B cell (primary cell): ENCODE data around the gene VCL. TPM values are rescaled to one million over a fixed set of nuclear protein-coding genes. Genes with fewer than 3 reads are reported as not detected.

ENCODE experiments used
- ATAC-seq: fragments of 200-7000 bp; cut with Tn5 transposase; one replicate; pipeline ENCODE4 v1.10.0; 2021; ENCODE audit warnings: low read depth, mild to moderate bottlenecking, moderate number of reproducible peaks, moderate library complexity
- CTCF ChIA-PET: fragments of 350-600 bp; sonication (Branson Sonifier 250); formaldehyde crosslinking; loops from one replicate; lab custom pipeline; 2021; ENCODE audit warnings: antibody characterized with exemption, inconsistent platforms; lab: Charles Lee
- POLR2A ChIA-PET: fragments of 350-600 bp; sonication (Branson Sonifier 250); formaldehyde crosslinking; loops from one replicate; lab custom pipeline; 2021; ENCODE audit warnings: antibody characterized with exemption; lab: Charles Lee
- DNase-seq: peaks from one replicate; pipeline ENCODE4 v3.0.0; 2013
- H2AFZ ChIP-seq: 2 replicates; pipeline ENCODE4 v1.6.1; 2012; ENCODE audit warnings: mild to moderate bottlenecking, low read depth, low read length; ENCODE audit not compliant: insufficient read depth, poor library complexity, severe bottlenecking
- H3K27ac ChIP-seq, 2 donors: 1 replicate in 1 of 2; 2 replicates in 1 of 2; pipeline ENCODE4 v1.5.1; 2012 to 2013; ENCODE audit warnings: low read length in 2 of 2, mild to moderate bottlenecking in 2 of 2, moderate library complexity in 1 of 2
- H3K27me3 ChIP-seq, 4 experiments: fragments of 200-600 bp in 1 of 4; sonication (generic) in 1 of 4; replicated peaks in 1 of 4; 1 replicate in 2 of 4; 2 replicates in 2 of 4; pipeline versions ENCODE4 v1.6.1 to v1.7.0; 2013 to 2016; ENCODE audit warnings: low read length in 3 of 4, mild to moderate bottlenecking in 2 of 4, mixed read lengths in 1 of 4, moderate library complexity in 1 of 4; ENCODE audit not compliant: insufficient read depth in 4 of 4, control insufficient read depth in 3 of 4; ENCODE audit errors: control extremely low read depth in 1 of 4
- H3K36me3 ChIP-seq, 2 experiments: replicated peaks in 1 of 2; 1 replicate in 1 of 2; 2 replicates in 1 of 2; pipeline versions ENCODE4 v1.6.1 to v1.7.1; 2013; ENCODE audit warnings: low read length in 1 of 2; ENCODE audit not compliant: insufficient read depth in 2 of 2, control insufficient read depth in 1 of 2; ENCODE audit errors: control extremely low read depth in 1 of 2, extremely low read depth in 1 of 2
- H3K4me1 ChIP-seq, 2 donors: fragments of 200-600 bp in 1 of 2; sonication (generic) in 1 of 2; 1 replicate in 1 of 2; 2 replicates in 1 of 2; pipeline versions ENCODE4 v1.5.1 to v1.6.1; 2013 to 2017; ENCODE audit warnings: low read length in 2 of 2; ENCODE audit not compliant: control insufficient read depth in 2 of 2, insufficient read depth in 2 of 2
- H3K4me2 ChIP-seq: replicated peaks from 2 replicates; pipeline ENCODE3; 2012; ENCODE audit warnings: mild to moderate bottlenecking, low read depth, low read length; ENCODE audit not compliant: poor library complexity, severe bottlenecking
- H3K4me3 ChIP-seq, 5 experiments: fragments of 200-600 bp in 1 of 5; sonication (generic) in 1 of 5; 1 replicate in 3 of 5; 2 replicates in 2 of 5; pipeline versions ENCODE4 v1.5.1 to v1.7.0; 2011 to 2016; ENCODE audit warnings: low read length in 4 of 5, mild to moderate bottlenecking in 4 of 5, low read depth in 2 of 5, control low read depth in 1 of 5, moderate library complexity in 1 of 5; ENCODE audit not compliant: insufficient read depth in 1 of 5; ENCODE audit errors: control extremely low read depth in 1 of 5, extremely low read depth in 1 of 5
- H3K79me2 ChIP-seq: fragments of 200-600 bp; sonication (generic); one replicate; pipeline ENCODE4 v1.6.0; 2016; ENCODE audit warnings: low read length; ENCODE audit not compliant: control insufficient read depth, insufficient read depth
- H3K9ac ChIP-seq: fragments of 200-600 bp; sonication (generic); 2 replicates; pipeline ENCODE4 v1.6.1; 2017; ENCODE audit warnings: mild to moderate bottlenecking, low read length, moderate library complexity
- H3K9me3 ChIP-seq, 3 donors: one replicate each; pipeline versions ENCODE4 v1.6.1 to v1.7.1; 2013; ENCODE audit warnings: low read length in 2 of 3; ENCODE audit not compliant: control insufficient read depth in 2 of 3, insufficient read depth in 1 of 3; ENCODE audit errors: control extremely low read depth in 1 of 3
- H4K20me1 ChIP-seq: 2 replicates; pipeline ENCODE4 v1.6.0; 2012; ENCODE audit warnings: mild to moderate bottlenecking, low read length; ENCODE audit not compliant: insufficient read depth, control insufficient read depth, poor library complexity, severe bottlenecking
- H3K27ac Mint-ChIP-seq: one replicate; pipeline ENCODE4 v1.8.0; 2021; ENCODE audit warnings: mixed read lengths
- H3K27me3 Mint-ChIP-seq: one replicate; pipeline ENCODE4 v1.8.0; 2021; ENCODE audit warnings: mixed read lengths
- H3K4me1 Mint-ChIP-seq: one replicate; pipeline ENCODE4 v1.8.0; 2021; ENCODE audit warnings: mixed read lengths
- H3K4me3 Mint-ChIP-seq: one replicate; pipeline ENCODE4 v1.8.0; 2021; ENCODE audit warnings: mixed read lengths
- H3K9me3 Mint-ChIP-seq: one replicate; pipeline ENCODE4 v1.8.0; 2022; ENCODE audit warnings: mixed read lengths; ENCODE audit not compliant: insufficient read depth
- EZH2 ChIP-seq: IDR thresholded peaks from 2 replicates; pipeline ENCODE4 v1.6.1; 2012; ENCODE audit warnings: borderline replicate concordance, low read depth, mild to moderate bottlenecking, moderate library complexity, low read length; ENCODE audit not compliant: insufficient read depth, poor library complexity, severe bottlenecking
- WGBS: methylation state at CpG from one replicate; pipeline ENCODE4 v1.1.5; 2013; ENCODE audit warnings: missing lambda C conversion rate; ENCODE audit not compliant: insufficient coverage; 5-methylcytosine and 5-hydroxymethylcytosine counted together
- intact Hi-C: fragments of 100-400 bp; cut with micrococcal nuclease; formaldehyde crosslinking; loops from one replicate; pipeline ENCODE4 v1.10.0; 2022
- polyA plus RNA-seq: library from polyadenylated mRNA; depleted of rRNA; stranded (reverse); fragments of >200 nt; gene quantifications from 2 replicates; pipeline ENCODE4 v1.2.3, GENCODE V29; 2012
- total RNA-seq, 2 donors: library from RNA; stranded (reverse); fragments of 120-200 nt in 1 of 2; gene quantifications; 1 replicate in 1 of 2; 2 replicates in 1 of 2; pipeline versions ENCODE4 v1.2.3 to v1.2.4, GENCODE V29; 2013 to 2022
- TF ChIP-seq, protein P1 (sequence below): fragments of 200-600 bp; IDR thresholded peaks from one replicate; pipeline ENCODE4 v1.8.0; 2022; ENCODE audit warnings: antibody characterized with exemption, mild to moderate bottlenecking

VCL gene
- total and polyA plus RNA-seq, 2 donors (not counting 1 experiment from before 2014, with no cell fraction given), result 13.1 to 29.8 TPM

DNA sequence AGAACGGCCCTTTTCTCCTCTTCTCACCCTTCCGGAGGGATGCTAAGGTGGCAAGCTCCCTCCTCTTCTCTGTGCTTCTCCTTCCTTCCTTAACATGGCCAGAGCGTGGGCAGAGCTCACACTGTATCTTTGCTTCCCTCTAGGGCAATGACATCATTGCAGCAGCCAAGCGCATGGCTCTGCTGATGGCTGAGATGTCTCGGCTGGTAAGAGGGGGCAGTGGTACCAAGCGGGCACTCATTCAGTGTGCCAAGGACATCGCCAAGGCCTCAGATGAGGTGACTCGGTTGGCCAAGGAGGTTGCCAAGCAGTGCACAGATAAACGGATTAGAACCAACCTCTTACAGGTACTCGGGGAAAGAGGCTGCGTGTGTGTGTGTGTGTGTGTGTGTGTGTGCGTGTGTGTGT, 116.1 kb downstream of the VCL start:
- Mint-ChIP-seq H3K27me3 (no peaks in the 10 kb centered on the region), H3K27ac (no peak overlapping the region), H3K4me1 (no peaks in the 10 kb centered on the region), H3K4me3 (no peak overlapping the region), H3K9me3 (no peaks in the 10 kb centered on the region)
- TF ChIP-seq, protein P1, sequence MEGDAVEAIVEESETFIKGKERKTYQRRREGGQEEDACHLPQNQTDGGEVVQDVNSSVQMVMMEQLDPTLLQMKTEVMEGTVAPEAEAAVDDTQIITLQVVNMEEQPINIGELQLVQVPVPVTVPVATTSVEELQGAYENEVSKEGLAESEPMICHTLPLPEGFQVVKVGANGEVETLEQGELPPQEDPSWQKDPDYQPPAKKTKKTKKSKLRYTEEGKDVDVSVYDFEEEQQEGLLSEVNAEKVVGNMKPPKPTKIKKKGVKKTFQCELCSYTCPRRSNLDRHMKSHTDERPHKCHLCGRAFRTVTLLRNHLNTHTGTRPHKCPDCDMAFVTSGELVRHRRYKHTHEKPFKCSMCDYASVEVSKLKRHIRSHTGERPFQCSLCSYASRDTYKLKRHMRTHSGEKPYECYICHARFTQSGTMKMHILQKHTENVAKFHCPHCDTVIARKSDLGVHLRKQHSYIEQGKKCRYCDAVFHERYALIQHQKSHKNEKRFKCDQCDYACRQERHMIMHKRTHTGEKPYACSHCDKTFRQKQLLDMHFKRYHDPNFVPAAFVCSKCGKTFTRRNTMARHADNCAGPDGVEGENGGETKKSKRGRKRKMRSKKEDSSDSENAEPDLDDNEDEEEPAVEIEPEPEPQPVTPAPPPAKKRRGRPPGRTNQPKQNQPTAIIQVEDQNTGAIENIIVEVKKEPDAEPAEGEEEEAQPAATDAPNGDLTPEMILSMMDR, result no peak
- Histone ChIP-seq H3K79me2 (peaks cover 5% of the 10 kb centered on the region), H3K4me3 (no peak overlapping the region), H3K9ac (no peak overlapping the region), H3K4me1 (no peaks in the 10 kb centered on the region), H3K27me3 (no peaks in the 10 kb centered on the region), H3K9me3 (no peaks in the 10 kb centered on the region), H3K4me2 (no peak overlapping the region), H4K20me1 (no peaks in the 10 kb centered on the region), H2AFZ (no peak overlapping the region), H3K36me3 (peaks cover 18 to 91% of the 10 kb centered on the region in 2 experiments), H3K27ac (no peak overlapping the region)
- POLR2A ChIA-PET, result interaction anchor here (0.6 kb wide), 1 partner anchor 224 kb away, joined by 3 read pairs; no protein-coding TSS in a partner anchor
- no peak for DNase-seq
- CTCF ChIA-PET, result interaction anchor here (1.4 kb wide), 1 partner anchor 228 kb away, joined by 4 read pairs; no protein-coding TSS in a partner anchor
- no peak for ATAC-seq
- 93% methylated on average over 9 of the region's 12 CpGs for WGBS
- intact Hi-C loops, result no loop called here

DNA sequence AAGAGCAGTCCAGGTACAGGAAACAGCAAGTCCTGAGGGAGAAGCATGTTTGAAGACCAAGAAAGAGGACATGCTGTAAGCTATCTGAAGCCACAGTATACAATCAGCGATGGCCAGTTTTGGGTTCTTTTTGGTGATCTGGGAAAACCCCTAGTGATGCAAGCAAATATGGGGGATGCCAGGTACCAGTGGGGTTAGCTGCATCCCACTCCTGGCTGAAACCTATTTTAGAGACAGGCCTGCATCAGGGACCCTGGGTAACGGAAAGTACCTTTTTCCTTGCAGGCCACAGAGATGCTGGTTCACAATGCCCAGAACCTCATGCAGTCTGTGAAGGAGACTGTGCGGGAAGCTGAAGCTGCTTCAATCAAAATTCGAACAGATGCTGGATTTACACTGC, 119.8 kb downstream of the VCL start:
- Histone ChIP-seq H3K36me3 (peaks cover 27 to 85% of the 10 kb centered on the region in 2 experiments), H3K9me3 (no peaks in the 10 kb centered on the region), H3K4me3 (no peak overlapping the region), H4K20me1 (no peaks in the 10 kb centered on the region), H3K27me3 (no peaks in the 10 kb centered on the region), H3K27ac (no peak overlapping the region), H3K9ac (no peak overlapping the region), H3K4me1 (no peaks in the 10 kb centered on the region), H3K4me2 (no peak overlapping the region), H2AFZ (no peak overlapping the region), H3K79me2 (peaks cover 5% of the 10 kb centered on the region)
- H3K9me3 Mint-ChIP-seq, result no peaks in the 10 kb centered on the region
- H3K4me3 Mint-ChIP-seq, result no peak overlapping the region
- no peak for ATAC-seq
- intact Hi-C loops, result no loop called here
- ChIA-PET CTCF (interaction anchor here (0.9 kb wide), 1 partner anchor 116 kb away, joined by 3 read pairs; no protein-coding TSS in a partner anchor), POLR2A (no interaction called here)
- H3K4me1 Mint-ChIP-seq, result no peaks in the 10 kb centered on the region
- H3K27ac Mint-ChIP-seq, result no peak overlapping the region
- WGBS, result 100% methylated on average over 3 of the region's 4 CpGs
- TF ChIP-seq, protein P1, result no peak
- no peak for TF ChIP-seq EZH2
- DNase-seq, result no peak
- no peaks in the 10 kb centered on the region for H3K27me3 Mint-ChIP-seq
